GM04503 (cell line): ENCODE results near the gene AFAP1L1.

Source experiments
- DNase-seq: peaks from one replicate; pipeline ENCODE4 v3.0.0-alpha.2; 2012; ENCODE audit warnings: low read depth

AFAP1L1 gene

DNA sequence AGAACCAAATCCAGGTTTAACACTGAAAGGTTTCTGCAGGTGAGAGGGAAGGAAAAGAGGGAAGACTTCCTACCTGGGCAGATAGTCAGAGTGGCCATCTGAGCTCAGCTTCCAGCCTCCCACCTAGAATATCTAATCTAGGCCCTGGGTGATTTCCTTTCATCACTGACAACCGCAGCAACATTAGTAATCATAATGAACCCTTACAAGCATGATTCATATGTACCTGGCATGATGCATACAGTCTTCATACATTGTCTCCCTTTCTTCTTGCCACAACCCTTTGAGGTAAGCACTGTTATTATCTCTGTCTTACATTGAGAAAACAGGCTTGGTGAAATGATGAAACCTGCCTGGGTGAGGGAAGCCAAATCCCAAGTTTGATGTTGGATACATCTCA lies 13.5 kb downstream of the AFAP1L1 start:
- no peak for DNase-seq

DNA sequence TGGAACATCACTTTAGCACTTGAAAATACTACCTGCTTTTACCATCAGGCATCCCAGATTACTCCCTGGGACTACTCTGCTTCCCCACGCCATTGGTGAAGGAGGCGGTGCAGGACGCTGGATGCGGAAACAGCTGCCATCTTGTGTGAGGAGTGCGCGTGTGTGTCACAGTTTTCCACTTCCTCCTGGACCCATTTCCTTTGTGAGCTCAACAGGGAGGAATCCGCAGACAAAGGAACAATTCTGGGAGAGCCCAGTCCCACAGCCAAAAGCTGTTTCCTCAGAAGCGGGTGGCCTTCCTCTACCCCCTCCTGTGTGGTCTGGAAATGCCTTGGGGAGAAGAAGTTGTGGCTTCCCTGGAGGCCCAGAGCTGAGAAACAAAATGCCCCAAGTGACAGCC lies 16.8 kb downstream of the AFAP1L1 start:
- no peak for DNase-seq

DNA sequence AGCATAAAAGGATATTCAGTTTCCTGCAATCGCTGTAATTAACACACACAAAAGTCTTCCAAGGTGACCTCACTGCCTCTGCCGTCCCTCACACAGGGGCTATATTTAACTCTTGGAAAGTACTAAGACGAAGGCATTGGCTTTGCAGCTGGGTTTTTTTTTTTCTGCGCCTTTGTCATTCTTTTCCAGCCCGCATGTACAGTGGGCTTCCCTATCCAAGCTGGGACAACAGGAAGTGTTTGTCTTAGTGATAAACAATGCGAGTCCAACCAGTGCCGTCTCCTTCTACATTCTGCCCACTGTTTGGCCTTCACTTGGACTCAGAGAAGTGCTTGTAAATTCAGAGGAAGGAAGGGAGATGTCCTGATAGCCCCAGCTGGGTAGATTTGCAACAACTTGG lies 17.6 kb downstream of the AFAP1L1 start:
- no peak for DNase-seq

DNA sequence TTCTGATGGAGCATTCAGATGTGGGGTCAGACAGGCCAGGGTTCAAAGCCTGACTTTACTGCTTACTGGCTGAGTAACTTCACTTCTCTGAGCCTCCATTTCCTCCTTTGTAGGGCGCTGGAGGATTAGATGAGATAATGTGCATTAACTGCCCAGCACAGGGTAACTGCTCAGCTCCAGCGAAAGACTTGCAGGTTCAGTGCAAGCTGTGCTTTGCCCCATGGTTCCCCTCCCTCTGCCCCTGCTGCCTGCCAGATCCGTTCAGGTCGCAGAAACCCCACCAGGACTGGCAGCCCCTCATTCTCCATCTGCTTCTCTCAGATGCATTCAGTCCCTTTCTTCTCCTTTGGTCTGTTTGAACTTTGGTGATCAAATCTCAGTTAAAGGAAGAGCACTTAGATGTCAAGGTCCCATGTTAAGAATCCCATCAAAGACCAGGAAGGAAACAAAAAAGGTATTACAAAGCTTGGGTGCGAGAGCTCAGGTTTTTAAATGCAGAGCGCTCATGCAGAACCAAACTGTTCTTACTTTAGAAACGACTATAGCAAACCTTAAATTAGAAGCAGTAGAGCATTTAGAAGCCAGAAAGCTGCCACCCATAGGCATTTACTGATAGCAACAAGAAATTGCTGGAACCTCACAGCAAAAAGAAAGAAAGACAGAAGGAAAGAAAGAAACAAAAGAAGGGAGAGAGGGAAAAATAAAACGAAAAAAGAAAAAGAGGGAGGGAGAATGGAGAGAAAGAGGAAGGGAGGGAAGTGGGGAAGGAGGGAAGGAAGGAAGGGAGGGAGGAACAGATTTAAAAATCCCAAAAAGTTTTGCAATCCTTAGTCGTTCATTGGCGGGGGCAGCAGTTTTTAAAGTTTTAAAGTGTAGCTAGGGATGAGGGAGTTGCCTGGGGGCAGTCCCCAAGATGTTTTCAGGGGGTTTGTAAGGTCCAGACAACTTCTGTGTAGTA lies 23.5 kb downstream of the AFAP1L1 start:
- DNase-seq = no peak

DNA sequence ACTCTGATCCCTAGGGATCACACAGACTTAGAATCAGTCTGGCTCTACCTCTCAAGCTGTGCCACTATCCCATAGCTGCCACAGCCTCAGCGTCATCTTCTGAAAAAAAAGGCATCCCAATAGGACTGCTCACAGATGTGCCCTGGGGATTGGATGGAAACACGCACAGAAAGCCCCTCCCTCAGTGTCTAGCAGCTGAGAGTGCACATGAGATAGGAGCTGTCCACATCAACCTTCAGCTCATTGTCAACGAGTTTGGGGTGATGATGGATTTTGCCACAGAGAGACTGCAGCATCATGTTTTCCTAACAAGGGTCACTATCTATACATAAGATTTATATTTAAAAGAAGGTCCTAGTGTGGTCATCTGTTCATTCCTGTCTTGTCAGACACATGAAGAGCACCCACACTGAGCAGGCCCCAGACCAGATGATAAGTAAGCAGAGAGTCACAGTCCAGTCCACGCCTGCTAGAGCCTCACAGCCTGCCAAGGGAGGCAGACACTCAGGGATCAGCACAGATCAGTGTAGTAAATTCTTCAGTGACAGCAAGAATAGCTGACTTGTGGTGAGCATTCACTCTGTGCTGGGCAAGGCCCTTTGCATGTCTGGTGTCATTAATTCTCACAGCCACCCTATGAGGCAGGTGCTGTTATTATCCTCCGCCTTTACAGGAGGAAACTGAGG lies 25.8 kb downstream of the AFAP1L1 start:
- no peak for DNase-seq

DNA sequence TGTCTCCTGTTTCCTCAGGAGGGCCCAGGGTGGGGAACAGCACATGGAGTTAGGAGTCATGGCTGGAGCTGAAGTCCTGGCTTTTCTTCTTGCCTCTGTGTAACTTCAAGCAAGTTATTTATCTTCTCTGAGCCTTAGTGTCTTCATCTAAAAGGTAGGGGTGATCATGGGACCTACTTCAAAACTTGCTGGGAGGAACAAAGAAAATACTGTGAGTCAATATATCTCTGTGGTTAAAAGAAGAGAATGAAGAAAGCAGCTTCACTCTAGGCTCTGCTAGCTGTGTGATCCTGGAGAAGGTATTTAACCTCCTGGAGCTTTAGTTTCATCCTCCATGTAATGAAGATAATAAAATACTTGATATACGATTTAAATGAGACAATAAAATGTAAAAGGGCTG lies 26.5 kb downstream of the AFAP1L1 start:
- DNase-seq = no peak

DNA sequence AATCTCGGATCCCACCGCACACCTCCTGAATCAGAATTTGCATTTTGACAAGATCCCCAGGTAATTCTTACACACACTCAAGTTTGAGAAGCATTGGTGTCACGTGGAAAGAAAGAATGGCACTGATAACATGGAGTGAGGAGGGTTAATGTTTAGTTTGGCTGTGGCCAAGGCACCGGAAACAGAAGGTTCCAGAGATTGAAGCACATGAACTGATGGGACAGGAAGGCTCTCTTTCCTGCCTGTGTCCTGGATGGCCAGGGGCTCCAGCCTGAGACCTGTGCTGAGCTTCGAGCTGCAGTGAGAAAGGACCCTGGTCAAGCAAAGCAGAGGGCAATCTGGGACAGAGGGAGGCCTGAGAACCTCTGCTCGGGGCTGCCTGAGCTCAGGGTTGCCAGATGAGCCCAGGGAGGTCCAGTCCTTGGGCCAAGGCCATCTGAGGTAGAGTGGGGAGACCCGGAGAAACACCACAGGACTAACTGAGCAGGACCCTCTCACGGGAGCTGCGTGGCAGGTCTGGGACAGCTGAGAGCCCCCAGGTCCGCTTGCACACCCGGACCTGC lies 27.3 kb downstream of the AFAP1L1 start:
- DNase-seq = no peak

DNA sequence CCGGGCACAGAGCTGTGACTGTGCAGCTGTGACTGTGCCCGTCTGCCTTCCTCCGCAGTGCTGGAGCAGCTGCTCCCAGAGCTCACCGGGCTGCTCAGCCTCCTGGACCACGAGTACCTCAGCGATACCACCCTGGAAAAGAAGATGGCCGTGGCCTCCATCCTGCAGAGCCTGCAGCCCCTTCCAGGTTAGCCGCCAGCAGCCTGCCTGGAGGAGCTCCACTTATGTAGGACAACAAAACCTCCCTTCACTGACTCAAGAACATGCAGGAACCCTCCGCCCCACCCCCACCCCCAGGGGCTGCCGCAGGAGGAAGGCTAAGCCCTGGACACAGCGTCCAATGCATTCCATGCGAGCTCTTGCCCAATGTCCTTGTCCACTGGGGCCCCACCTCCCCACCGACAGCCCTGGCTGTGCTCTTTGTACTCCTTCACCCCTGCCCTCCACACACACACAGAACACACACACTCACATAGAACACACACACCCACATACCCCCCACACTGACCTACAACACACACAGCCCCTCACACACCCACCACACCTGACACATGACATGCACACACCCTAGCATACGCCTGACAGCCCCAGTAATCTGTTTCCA lies 27.9 kb downstream of the AFAP1L1 start:
- no peak for DNase-seq

DNA sequence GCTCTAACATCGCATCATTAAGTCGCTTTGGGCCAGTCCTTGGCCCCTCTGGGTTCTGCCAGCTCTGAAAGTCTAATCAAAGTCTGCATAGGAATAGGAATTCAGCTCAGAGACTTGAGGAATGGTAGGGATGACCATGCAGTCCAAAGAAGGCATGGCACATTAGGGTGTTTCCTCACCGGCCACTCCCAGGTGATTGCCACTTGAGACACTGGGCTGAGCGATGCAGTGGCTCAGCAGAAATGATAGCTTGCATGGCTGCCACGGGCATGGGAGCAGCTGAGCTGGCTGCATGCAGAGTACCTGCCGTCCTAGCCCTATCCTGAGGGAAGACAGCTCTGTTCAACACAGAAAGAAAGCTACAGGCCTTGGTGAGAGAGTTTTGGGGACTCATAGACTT lies 28.8 kb downstream of the AFAP1L1 start:
- DNase-seq = no peak

DNA sequence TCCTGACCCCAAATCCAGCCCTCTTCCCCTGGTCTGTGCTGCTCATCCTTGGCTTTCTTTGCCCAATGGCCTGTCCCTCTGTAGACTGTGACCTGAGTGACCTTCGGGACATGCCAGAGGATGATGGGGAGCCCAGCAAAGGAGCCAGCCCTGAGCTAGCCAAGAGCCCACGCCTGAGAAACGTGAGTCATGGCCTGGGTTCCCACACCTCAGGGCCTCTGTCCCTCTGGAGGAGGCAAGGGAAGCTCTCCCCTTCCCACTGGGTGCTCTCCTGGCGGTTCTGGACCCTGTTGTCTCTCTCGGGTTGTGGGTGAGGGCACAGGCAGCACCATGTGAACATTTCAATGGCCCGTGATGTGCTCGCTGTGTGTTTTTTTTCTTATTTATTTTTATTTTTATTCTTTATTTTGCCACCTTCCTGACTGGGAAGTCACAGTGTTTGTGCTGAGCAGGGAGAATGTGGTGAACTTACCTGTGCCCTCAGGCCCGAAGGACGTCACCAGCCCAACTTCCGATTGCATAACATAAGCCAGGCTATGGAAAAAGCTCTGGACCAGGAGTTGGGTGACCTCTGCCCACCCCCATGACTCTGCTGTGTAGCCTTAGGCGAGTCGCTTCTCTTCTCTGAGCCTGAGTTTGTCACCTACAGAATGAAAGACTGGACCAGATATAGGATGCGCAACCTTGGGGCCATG lies 29.5 kb downstream of the AFAP1L1 start:
- DNase-seq = no peak

DNA sequence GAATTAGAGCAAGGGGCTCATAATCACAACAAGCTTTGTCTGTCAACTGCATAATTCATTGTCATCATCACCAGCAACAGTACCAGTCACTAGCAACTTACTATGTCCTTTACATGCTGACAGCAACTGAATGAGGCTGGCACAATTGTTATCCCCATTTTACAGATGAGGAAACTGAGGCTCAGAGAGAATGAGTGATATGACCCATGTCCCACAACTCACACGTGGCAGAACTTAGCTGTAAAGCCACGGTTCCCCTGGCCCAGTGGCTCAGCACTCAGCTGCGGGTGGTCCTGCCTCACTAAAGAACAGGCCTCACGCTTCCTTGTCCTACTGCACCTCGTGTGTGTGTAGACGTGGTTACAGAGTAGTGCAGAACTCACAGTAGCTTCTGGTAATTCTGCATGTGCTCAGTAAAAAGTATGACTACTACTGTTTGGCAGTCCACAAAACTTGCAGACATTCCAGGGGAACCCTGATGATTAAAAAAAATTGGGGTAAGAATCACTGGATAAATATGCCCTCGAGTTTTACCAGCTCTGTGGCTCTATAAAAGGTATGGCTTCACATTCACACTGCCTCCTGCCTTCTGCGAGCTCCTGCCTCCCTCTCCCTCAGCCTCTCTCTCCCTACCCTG lies 30.2 kb downstream of the AFAP1L1 start:
- no peak for DNase-seq

DNA sequence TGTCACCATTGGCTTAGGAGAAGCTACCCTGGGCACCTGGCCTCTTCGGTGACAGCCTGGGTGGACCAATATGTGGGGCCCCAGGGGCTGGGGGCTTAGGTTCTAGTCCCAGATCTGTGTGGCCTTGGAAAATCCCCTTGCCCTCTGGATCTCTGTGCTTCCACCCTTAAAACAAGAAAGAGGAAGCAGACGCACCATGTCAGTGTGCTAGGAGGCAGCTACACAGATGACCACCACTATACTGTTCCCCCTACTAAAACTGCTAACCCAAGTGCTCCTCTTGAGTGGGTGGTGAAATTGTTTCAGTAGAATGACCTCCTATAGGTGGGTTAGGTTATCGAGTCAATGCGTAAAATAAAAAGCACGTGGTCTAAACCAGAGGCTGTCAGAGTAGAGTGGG lies 31.0 kb downstream of the AFAP1L1 start:
- no peak for DNase-seq

DNA sequence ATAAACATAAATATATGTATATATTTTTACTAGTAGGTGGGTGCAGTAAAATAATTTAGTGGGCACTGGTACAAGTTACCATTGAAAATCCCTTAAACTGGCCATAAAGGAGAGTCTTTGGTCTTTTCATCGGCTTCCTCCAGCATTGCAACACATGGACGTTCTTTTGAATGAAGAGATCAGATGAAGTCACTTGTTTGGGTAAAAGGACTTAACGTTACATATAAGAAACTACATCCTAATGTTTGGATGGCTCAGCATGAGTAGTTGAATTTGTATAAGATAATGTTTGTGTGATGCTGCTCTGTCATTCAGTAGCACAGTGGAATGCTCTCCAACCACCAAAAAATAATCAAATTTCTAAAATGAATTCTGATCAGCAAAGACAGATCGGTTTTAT lies 31.6 kb downstream of the AFAP1L1 start:
- DNase-seq = no peak

DNA sequence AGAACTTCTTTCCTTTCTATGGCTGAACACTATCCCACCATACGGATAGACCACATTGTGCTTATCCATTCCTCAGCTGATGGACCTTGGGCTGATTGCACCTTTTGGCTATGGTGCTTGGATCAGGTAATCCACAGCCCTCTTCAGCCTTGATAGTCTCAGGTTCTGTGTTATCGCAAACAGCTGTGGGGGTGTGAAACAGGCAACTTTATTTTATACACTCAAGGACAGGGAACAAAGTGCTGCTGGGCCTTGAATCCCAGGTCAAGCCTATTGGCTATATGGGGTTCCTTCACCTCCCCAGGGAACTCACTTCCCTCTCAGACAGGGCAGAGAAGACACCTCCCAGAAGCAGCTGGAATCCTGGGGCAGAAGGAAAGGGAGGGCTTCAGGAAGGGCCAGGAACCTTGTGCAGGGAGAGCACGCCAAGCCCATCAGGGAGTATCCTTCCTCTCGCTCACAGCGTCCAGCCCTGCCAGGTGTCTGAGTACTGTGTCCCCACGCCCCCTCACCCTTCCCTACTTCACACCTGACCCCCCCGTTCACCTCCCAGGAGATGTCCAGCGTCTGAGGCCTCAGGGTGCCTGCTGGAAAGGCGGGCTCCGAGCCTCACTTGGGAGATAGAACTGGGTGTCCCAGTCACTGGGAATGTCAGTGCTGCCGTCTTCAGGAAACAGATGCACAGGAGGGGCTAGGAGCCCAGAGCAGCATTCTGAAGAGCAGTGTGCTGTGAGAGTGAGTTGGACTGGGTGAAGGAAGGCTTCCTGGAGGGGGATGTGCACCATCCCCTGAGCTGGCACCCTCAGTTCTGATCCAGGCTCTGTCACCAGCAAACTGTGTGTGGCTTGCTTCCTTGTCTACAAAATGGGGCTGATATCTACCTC lies 32.8 kb downstream of the AFAP1L1 start:
- no peak for DNase-seq

DNA sequence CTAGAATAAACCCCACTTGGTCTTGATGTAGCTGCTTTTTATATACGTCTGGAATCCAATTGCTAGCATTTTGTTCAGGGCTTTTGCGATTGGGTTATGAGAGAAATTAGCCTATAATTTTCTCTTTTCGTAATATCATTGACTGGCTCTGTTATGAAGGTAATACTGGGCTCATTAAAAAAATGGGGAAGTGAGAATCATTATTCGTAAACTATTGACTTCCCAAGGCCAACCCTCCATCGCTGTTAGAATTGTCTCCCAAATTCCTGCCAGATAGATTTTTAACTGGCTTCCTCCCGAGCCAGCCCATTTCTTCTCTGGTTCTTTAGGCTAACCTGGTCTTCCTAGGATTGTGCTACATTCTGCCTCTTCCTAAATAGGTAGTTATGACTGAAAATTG lies 37.7 kb downstream of the AFAP1L1 start:
- DNase-seq = no peak

DNA sequence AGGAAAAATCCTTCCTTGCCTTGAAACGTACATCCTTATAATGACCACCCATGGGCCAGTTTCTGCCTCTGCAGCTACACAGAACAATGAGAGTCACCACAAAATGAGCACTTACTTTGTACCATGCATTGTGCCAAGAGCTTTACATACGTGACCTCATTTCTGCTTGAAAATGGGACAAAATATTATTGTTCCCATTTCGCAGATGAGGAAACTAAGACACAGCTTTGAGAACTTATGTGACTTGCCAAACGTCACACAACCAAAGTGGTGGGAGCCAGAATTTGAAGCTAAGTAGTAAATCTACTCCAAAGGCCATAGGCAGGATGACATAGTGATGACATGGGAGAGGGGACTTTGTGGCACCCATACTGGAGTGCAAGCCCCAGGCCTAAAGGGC lies 38.8 kb downstream of the AFAP1L1 start:
- no peak for DNase-seq

DNA sequence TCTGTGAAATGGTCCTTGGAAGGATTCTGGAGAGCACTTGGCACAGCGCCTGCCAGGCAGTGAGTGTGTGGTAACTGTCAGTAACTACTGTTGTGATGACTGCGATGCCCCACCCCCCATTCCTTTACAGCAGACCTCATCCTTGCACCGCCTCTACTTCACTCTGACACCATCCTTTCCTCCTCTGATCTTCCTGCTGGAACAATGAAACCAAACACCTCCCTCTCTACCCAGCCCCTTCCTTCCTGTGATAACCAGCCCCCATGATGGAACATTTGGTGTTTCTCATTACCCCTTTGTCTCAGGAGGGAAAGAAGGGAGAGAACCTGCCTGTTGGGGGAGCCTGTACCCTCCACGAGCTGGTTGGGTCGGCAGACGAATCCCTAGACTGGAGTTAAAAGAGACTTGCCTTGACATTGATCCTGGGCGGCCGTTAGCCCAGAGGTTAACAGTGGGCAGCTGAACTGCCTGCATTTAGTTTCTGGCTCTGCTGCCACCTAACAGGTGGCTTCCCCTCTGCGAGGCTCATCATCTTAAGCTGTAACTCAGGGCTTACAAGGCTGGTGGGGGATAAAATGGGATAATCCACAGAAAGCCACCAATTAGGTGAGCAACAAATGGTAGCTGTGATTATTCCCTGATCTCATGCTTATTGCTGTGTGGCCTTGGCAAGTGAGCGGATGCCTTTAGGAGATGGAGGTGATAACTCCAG lies 39.4 kb downstream of the AFAP1L1 start:
- DNase-seq = no peak

DNA sequence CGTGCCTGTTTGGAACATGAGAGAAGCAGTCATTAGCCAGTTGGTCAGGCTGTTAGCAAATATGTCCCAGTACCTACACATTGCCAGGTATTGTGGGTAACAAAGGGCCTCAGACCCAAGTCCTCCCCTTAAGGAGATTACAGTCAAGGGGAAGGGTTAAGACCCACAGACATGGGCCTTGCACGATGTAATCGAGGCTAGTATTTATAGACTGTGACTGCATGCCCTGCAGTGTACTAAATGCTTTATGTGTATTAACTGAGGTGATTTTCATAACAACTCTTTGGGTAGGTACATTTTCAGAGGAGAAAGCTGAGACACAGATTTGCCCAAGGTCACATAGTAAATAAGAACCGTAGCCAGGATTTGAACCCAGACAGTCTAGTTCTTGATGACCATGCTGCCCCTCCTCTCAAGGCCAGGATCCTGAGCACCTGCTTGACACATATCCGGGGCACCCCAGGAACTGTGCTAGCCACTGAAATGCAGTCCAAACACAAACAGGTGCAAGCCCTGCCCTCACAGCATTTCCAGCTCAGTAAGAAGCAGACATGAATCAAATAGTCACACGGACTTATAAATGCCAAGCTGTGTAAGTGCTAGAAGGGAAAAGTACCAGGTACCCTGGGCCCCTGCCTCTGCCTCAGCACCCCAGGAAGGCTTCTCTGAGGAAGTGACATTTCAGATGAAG lies 41.6 kb downstream of the AFAP1L1 start:
- DNase-seq = no peak

DNA sequence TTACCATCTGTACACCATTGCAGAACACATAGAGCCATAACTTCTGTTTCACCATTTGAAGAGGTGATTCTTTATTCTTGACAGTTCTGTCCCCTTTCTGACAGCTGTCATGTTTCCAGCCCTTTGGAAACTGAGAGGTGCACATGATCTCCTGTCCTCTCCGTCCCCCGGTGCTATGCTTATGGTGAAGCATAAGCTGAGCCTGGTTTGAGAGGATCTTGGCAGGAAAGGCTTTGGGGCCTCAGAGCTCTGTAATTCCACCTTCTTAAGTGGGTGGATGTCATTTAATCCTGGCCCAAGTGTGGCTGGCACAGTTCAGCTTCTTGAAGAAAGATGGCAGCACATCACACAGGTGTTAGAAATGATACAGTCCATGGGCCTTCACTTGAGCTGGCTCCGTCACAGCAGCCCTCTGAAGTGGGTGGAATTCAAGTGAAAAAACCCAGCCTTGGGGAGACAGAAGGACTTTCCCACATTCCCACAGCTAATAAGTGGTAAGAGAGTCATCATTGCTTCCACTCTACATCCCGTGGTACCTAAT lies 43.0 kb downstream of the AFAP1L1 start:
- no peak for DNase-seq
